K562 (cell line): ENCODE data around the gene MSGN1. TPM values are rescaled to one million over a fixed set of nuclear protein-coding genes. Genes with fewer than 3 reads are reported as not detected.
A peak's percentile ranks its signal among the peaks of the same experiment; 100 is the strongest.

ENCODE experiments used
- ATAC-seq: fragments of 200-7000 bp; cut with Tn5 transposase; 3 replicates; pipeline ENCODE4 v1.9.1; 2020; ENCODE audit warnings: moderate library complexity
- BruUV-seq: library from RNA; stranded (reverse); fragments of 400-500 nt; replicated peaks from 2 replicates; lab custom pipeline; 2021; lab: Mats Ljungman, UMichigan
- CTCF ChIA-PET: fragments of 300-600 bp; formaldehyde crosslinking; extraction: SDS; loops from one replicate; lab custom pipeline; 2021; ENCODE audit warnings: low intra/inter-chr PET ratio; lab: Yijun Ruan, JAX
- POLR2A ChIA-PET: fragments of 300-600, 350-650 bp; sonication (Branson Sonifier 250); formaldehyde crosslinking; extraction: SDS; loops from one replicate; lab custom pipeline; 2021; ENCODE audit warnings: antibody characterized with exemption, inconsistent platforms; lab: Yijun Ruan, JAX
- DNase-seq, 4 experiments: peaks; one replicate each; pipeline versions ENCODE4 v3.0.0 to v3.0.0-alpha.2; 2011 to 2018; ENCODE audit warnings: low spot score in 3 of 4, mixed read lengths in 3 of 4; ENCODE audit errors: extremely low read depth in 1 of 4
- FAIRE-seq: peaks from 2 replicates; lab custom pipeline; 2011; peaks lifted over from hg19 to GRCh38; lab: Jason Lieb, UNC
- H2AFZ ChIP-seq: 2 replicates; pipeline ENCODE4 v1.6.0; 2011; ENCODE audit warnings: low read depth, low read length, control low read depth, inconsistent platforms
- H3K27ac ChIP-seq: fragments of 200-600 bp; 3 replicates; pipeline ENCODE4 v1.8.0; 2011; ENCODE audit warnings: low read depth, mild to moderate bottlenecking, control low read depth, inconsistent platforms, low read length, moderate library complexity, mixed read lengths; ENCODE audit errors: extremely low read depth
- H3K27me3 ChIP-seq, 2 experiments: fragments of 300-600 bp in 1 of 2; 2 replicates in 1 of 2; 3 replicates in 1 of 2; pipeline versions ENCODE4 v1.6.0 to v1.8.0; 2011; ENCODE audit warnings: inconsistent platforms in 2 of 2, low read length in 2 of 2, mild to moderate bottlenecking in 1 of 2, mixed read lengths in 1 of 2, moderate library complexity in 1 of 2; ENCODE audit not compliant: control insufficient read depth in 2 of 2, insufficient read depth in 2 of 2
- H3K36me3 ChIP-seq: fragments of 300-600 bp; 3 replicates; pipeline ENCODE4 v1.8.0; 2011; ENCODE audit warnings: mild to moderate bottlenecking, low read length, inconsistent platforms; ENCODE audit not compliant: control insufficient read depth, insufficient read depth
- H3K4me1 ChIP-seq, 2 experiments: fragments of 200-600 bp in 1 of 2; replicated peaks in 1 of 2; 2 replicates in 1 of 2; 3 replicates in 1 of 2; pipeline versions ENCODE4 v1.5.1 to v1.8.0; 2011; ENCODE audit warnings: inconsistent platforms in 2 of 2, low read length in 2 of 2, mild to moderate bottlenecking in 1 of 2, mixed read lengths in 1 of 2, moderate library complexity in 1 of 2; ENCODE audit not compliant: control insufficient read depth in 2 of 2, insufficient read depth in 2 of 2
- H3K4me2 ChIP-seq: 2 replicates; pipeline ENCODE4 v1.6.1; 2011; ENCODE audit warnings: low read length, control low read depth, inconsistent platforms, mixed read lengths; ENCODE audit not compliant: insufficient read depth
- H3K4me3 ChIP-seq: fragments of 200-600 bp; sonication (generic), shearing (Covaris generic); 2 replicates; pipeline ENCODE4 v1.5.1; 2016; ENCODE audit warnings: control low read depth, inconsistent platforms
- H3K79me2 ChIP-seq: fragments of 200-600 bp; 3 replicates; pipeline ENCODE4 v1.8.0; 2011; ENCODE audit warnings: low read length, inconsistent platforms; ENCODE audit not compliant: control insufficient read depth, insufficient read depth
- H3K9ac ChIP-seq, 2 experiments: 2 replicates each; pipeline versions ENCODE4 v1.6.0 to v1.6.1; 2011; ENCODE audit warnings: low read depth in 2 of 2, low read length in 2 of 2, control low read depth in 1 of 2, inconsistent platforms in 1 of 2, mild to moderate bottlenecking in 1 of 2, mixed read lengths in 1 of 2; ENCODE audit not compliant: insufficient read depth in 1 of 2
- H3K9me1 ChIP-seq: one replicate; pipeline ENCODE4 v1.6.0; 2011; ENCODE audit warnings: inconsistent platforms, mild to moderate bottlenecking, low read length, moderate library complexity; ENCODE audit not compliant: control insufficient read depth, insufficient read depth
- H3K9me3 ChIP-seq: replicated peaks from 2 replicates; pipeline ENCODE4 v1.5.1; 2011; ENCODE audit warnings: low read depth, low read length, inconsistent platforms; ENCODE audit not compliant: control insufficient read depth, insufficient read depth
- H4K20me1 ChIP-seq: replicated peaks from 2 replicates; pipeline ENCODE4 v1.6.1; 2011; ENCODE audit warnings: low read length, inconsistent platforms, mixed read lengths; ENCODE audit not compliant: control insufficient read depth, insufficient read depth
- CBFA2T3 ChIP-seq: fragments of 450-650 bp; IDR thresholded peaks from 2 replicates; pipeline ENCODE4 v1.6.1; 2017
- CBFB ChIP-seq: sonication (generic); formaldehyde crosslinking; IDR thresholded peaks from 2 replicates; pipeline ENCODE4 v1.4.0; 2020; ENCODE audit warnings: mild to moderate bottlenecking, missing genetic modification reagents
- GMEB1 ChIP-seq: fragments of 250-450 bp; sonication (Bioruptor Pico); IDR thresholded peaks from 2 replicates; pipeline ENCODE4 v1.4.0; 2020; ENCODE audit warnings: mild to moderate bottlenecking
- HSF4 ChIP-seq: fragments of 250-450 bp; sonication (Bioruptor Pico); IDR thresholded peaks from 2 replicates; pipeline ENCODE4 v2.1.2; 2022; ENCODE audit warnings: mild to moderate bottlenecking, moderate library complexity, borderline replicate concordance
- NR0B1 ChIP-seq: fragments of 450-650 bp; IDR thresholded peaks from one replicate; pipeline ENCODE4 v1.6.1; 2018; ENCODE audit warnings: mild to moderate bottlenecking, moderate library complexity; ENCODE audit not compliant: partially characterized antibody
- ZNF740 ChIP-seq, 3 experiments: fragments of 200-800 bp in 1 of 3; sonication (Bioruptor generic) in 1 of 3; sonication (generic) in 1 of 3; formaldehyde crosslinking in 1 of 3; IDR thresholded peaks; 2 replicates each; pipeline versions ENCODE4 v1.6.1 to v1.8.0; 2016 to 2022; ENCODE audit warnings: mild to moderate bottlenecking in 2 of 3, missing compliant biosample characterization in 2 of 3, missing genetic modification characterization in 2 of 3, missing genetic modification reagents in 1 of 3
- WGBS: fragments of 100-300 bp; shearing (Covaris generic); methylation state at CpG from one replicate; pipeline ENCODE4 v1.1.6; 2016; ENCODE audit warnings: low coverage, mixed read lengths; ENCODE audit not compliant: insufficient coverage; ENCODE audit errors: missing lambda C conversion rate; 5-methylcytosine and 5-hydroxymethylcytosine counted together
- in situ Hi-C: fragments of 300-500 bp; cut with MboI; formaldehyde crosslinking; loops from 4 replicates; pipeline ENCODE4 v1.15.0; 2018; ENCODE audit warnings: inconsistent platforms, mixed read lengths
- intact Hi-C: fragments of 100-400 bp; cut with micrococcal nuclease; formaldehyde crosslinking; loops from 2 replicates; pipeline ENCODE4 v1.14.2; 2022
- polyA plus RNA-seq, 8 experiments: library from polyadenylated mRNA; depleted of rRNA in 4 of 8; stranded (reverse) in 5 of 8; unstranded in 3 of 8; fragments of >200 nt; fragmentation: Nextera tagmentation in 2 of 8; fragmentation: Illumina TruSeq in 1 of 8; extraction: Ambion mirVana in 2 of 8; extraction: Trizol in 1 of 8; gene quantifications; 2 replicates each; pipeline versions ENCODE4 v1.2.1 to v1.2.3, GENCODE V29; 2011 to 2014; ENCODE audit warnings: inconsistent platforms in 1 of 8, missing spikeins in 1 of 8
- total RNA-seq, 7 experiments: library from RNA; depleted of rRNA in 6 of 7; stranded (reverse); fragments of >200 nt in 6 of 7; fragmentation: Illumina TruSeq in 2 of 7; extraction: Trizol in 2 of 7; gene quantifications; 2 replicates each; pipeline versions ENCODE4 v1.2.1 to v1.2.3, GENCODE V29; 2011 to 2021; ENCODE audit warnings: low replicate concordance in 1 of 7

The MSGN1 gene
- total and polyA plus RNA-seq, 9 of the 15 experiments (the other 6 are each of a cell fraction or from before 2014, with no cell fraction given), result not detected

GRCh38 chr2:17791121-17791816 lies 25.0 kb upstream of the MSGN1 start:
- no peak overlapping the region for H3K4me2 ChIP-seq
- in situ Hi-C loops (no loop called here), intact Hi-C loops (no loop called here)
- TF ChIP-seq NR0B1 (no peak), CBFA2T3 (peak; percentile 30; the same call in 1 of the 2 replicates), HSF4 (CRISPR knock-in tag) (no peak), GMEB1 (CRISPR knock-in tag) (no peak), CBFB (no peak), ZNF740 (CRISPR knock-in tag; IDR thresholded peaks at IDR 0.05) (no peak), ZNF740 (tag; IDR thresholded peaks at IDR 0.05) (no peak)
- CTCF ChIA-PET, result no interaction called here
- WGBS, result 0% methylated on average over 5 of the region's 5 CpGs
- peaks cover 3 to 20% of the 10 kb centered on the region in 2 experiments; a peak in 3 of 5 replicates for H3K27me3 ChIP-seq
- H3K4me1 ChIP-seq, result no peaks in the 10 kb centered on the region
- no peaks in the 10 kb centered on the region for H3K79me2 ChIP-seq
- H3K27ac ChIP-seq, result no peak overlapping the region
- no peaks in the 10 kb centered on the region for H4K20me1 ChIP-seq
- no peaks in the 10 kb centered on the region for H3K9me3 ChIP-seq
- DNase-seq, result no peak
- FAIRE-seq, result no peak
- no peak overlapping the region for H3K9ac ChIP-seq
- no peak for ATAC-seq
- no peaks in the 10 kb centered on the region for H3K36me3 ChIP-seq
- BruUV-seq, result no TSS peak
- POLR2A ChIA-PET, result interaction anchor here (1.0 kb wide), 1 partner anchor 21 kb away, joined by 3 read pairs; no protein-coding TSS in a partner anchor
- no peak overlapping the region for H3K4me3 ChIP-seq
- H3K9me1 ChIP-seq, result no peaks in the 10 kb centered on the region
- no peak overlapping the region for H2AFZ ChIP-seq
